Vagina (tissue), 2 donors: ENCODE data around the gene PDE4D. TPM values are rescaled to one million over a fixed set of nuclear protein-coding genes. Genes with fewer than 3 reads are reported as not detected.

Source experiments
- DNase-seq, 2 donors: peaks; one replicate each; pipeline ENCODE4 v3.0.0-alpha.2; 2017; ENCODE audit errors: extremely low spot score in 2 of 2
- H3K27ac ChIP-seq: fragments of 200-600 bp; sonication (generic); one replicate; pipeline ENCODE4 v1.5.1; 2019
- H3K27me3 ChIP-seq: fragments of 200-600 bp; sonication (generic); one replicate; pipeline ENCODE4 v1.5.1; 2019
- H3K36me3 ChIP-seq, 2 donors: fragments of 200-600 bp; sonication (generic); one replicate each; pipeline ENCODE4 v1.5.1; 2017 to 2019
- H3K4me1 ChIP-seq: fragments of 200-600 bp; sonication (generic); one replicate; pipeline ENCODE4 v1.5.1; 2019
- H3K4me3 ChIP-seq, 2 donors: fragments of 200-600 bp; sonication (generic); 1 replicate in 1 of 2; 2 replicates in 1 of 2; pipeline ENCODE4 v1.5.1; 2016 to 2019
- H3K9me3 ChIP-seq: fragments of 200-600 bp; sonication (generic); one replicate; pipeline ENCODE4 v1.5.1; 2019
- CTCF ChIP-seq, 3 experiments: fragments of 450-650 bp in 2 of 3; fragments of 200-600 bp in 1 of 3; sonication (generic) in 1 of 3; IDR thresholded peaks; one replicate each; pipeline ENCODE4 v1.5.1; 2017 to 2019; ENCODE audit warnings: antibody characterized with exemption in 3 of 3, mild to moderate bottlenecking in 2 of 3, moderate library complexity in 2 of 3
- POLR2A ChIP-seq, 2 donors: fragments of 450-650 bp; IDR thresholded peaks; one replicate each; pipeline ENCODE4 v1.6.1; 2017; ENCODE audit warnings: antibody characterized with exemption in 2 of 2, mild to moderate bottlenecking in 2 of 2, moderate library complexity in 2 of 2
- POLR2AphosphoS5 ChIP-seq, 2 donors: sonication (generic); formaldehyde crosslinking; IDR thresholded peaks; one replicate each; pipeline ENCODE4 v1.9.0; 2017; ENCODE audit warnings: antibody characterized with exemption in 2 of 2, mild to moderate bottlenecking in 2 of 2, low read depth in 1 of 2; ENCODE audit not compliant: insufficient read depth in 1 of 2
- intact Hi-C: fragments of 100-400 bp; cut with DNase I; formaldehyde crosslinking; loops from one replicate; pipeline ENCODE4 v1.15.1; 2023
- total RNA-seq: library from RNA; depleted of rRNA; stranded (reverse); fragments of >200 nt; gene quantifications from one replicate; pipeline ENCODE4 v1.2.3, GENCODE V29; 2016

PDE4D gene
- total RNA-seq, 1 donor from 2014 or later, result 86.9 TPM

- intact Hi-C loops, result no loop called here
- H3K27ac ChIP-seq, result no peak overlapping the region
- H3K27me3 ChIP-seq, result no peaks in the 10 kb centered on the region
- no peak for DNase-seq
- TF ChIP-seq POLR2A (IDR thresholded peaks at IDR 0.05) (no peak), CTCF (IDR thresholded peaks at IDR 0.05) (no peak), POLR2AphosphoS5 (IDR thresholded peaks at IDR 0.05; ENCODE audit: insufficient read depth in 1 of 2, low read depth in 1 of 2) (no peak)
- no peak overlapping the region for H3K4me3 ChIP-seq
- H3K9me3 ChIP-seq, result no peaks in the 10 kb centered on the region
- no peaks in the 10 kb centered on the region for H3K36me3 ChIP-seq
- H3K4me1 ChIP-seq, result no peaks in the 10 kb centered on the region
Measured at GRCh38 chr5:59393585-59394420, 499.7 kb downstream of the PDE4D start.

GRCh38 chr5:59391576-59391975, 501.9 kb downstream of the PDE4D start:
- H3K36me3 ChIP-seq, result no peaks in the 10 kb centered on the region
- H3K27me3 ChIP-seq, result no peaks in the 10 kb centered on the region
- H3K4me3 ChIP-seq, result no peak overlapping the region
- no peak for TF ChIP-seq POLR2AphosphoS5 (IDR thresholded peaks at IDR 0.05; ENCODE audit: insufficient read depth in 1 of 2, low read depth in 1 of 2)
- no peak for TF ChIP-seq POLR2A (IDR thresholded peaks at IDR 0.05)
- TF ChIP-seq CTCF (IDR thresholded peaks at IDR 0.05), result no peak
- no peaks in the 10 kb centered on the region for H3K4me1 ChIP-seq
- H3K27ac ChIP-seq, result no peak overlapping the region
- intact Hi-C loops, result no loop called here
- no peak for DNase-seq
- H3K9me3 ChIP-seq, result no peaks in the 10 kb centered on the region

GRCh38 chr5:59390989-59391388, 502.5 kb downstream of the PDE4D start:
- Histone ChIP-seq H3K27me3 (no peaks in the 10 kb centered on the region), H3K9me3 (no peaks in the 10 kb centered on the region), H3K27ac (no peak overlapping the region), H3K4me3 (no peak overlapping the region), H3K36me3 (no peaks in the 10 kb centered on the region), H3K4me1 (no peaks in the 10 kb centered on the region)
- no peak for DNase-seq
- TF ChIP-seq CTCF (IDR thresholded peaks at IDR 0.05) (no peak), POLR2A (IDR thresholded peaks at IDR 0.05) (no peak)
- intact Hi-C loops, result no loop called here

DNA sequence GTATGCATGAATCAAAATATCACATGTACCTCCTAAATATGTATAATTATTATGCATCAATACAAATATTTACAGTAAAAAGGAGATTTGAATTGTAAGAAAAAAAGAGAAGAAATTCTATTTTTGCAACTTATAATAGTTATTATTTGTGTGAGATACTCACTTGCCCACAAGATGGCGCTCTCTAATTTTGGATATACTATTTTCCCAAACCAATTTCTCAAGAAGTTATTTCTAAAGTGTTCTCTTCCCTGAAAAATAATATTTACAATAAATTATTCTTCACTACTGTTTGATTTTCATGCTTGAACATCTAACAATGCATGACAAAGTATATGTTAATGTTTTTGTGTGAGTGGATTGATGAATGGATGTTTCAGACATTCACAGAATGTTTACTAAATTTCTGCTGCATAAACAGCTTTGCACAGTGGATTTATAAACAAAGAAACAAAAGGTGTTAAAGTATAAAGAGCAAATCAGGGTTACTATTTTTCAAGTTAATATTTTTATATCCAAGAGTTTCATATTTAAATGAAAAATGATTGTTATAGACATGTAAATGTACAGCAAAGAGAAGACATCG, 503.4 kb downstream of the PDE4D start:
- no peak for DNase-seq
- H3K4me1 ChIP-seq, result no peaks in the 10 kb centered on the region
- intact Hi-C loops, result no loop called here
- H3K4me3 ChIP-seq, result no peak overlapping the region
- no peaks in the 10 kb centered on the region for H3K36me3 ChIP-seq
- H3K27me3 ChIP-seq, result no peaks in the 10 kb centered on the region
- TF ChIP-seq CTCF (IDR thresholded peaks at IDR 0.05) (peak in 2 of 3 experiments; percentile 50 to 55), POLR2A (IDR thresholded peaks at IDR 0.05) (no peak)
- no peak overlapping the region for H3K27ac ChIP-seq
- no peaks in the 10 kb centered on the region for H3K9me3 ChIP-seq

GRCh38 chr5:59387127-59387526, 506.4 kb downstream of the PDE4D start:
- Histone ChIP-seq H3K27me3 (no peaks in the 10 kb centered on the region), H3K36me3 (no peaks in the 10 kb centered on the region), H3K27ac (no peak overlapping the region), H3K9me3 (no peaks in the 10 kb centered on the region), H3K4me3 (no peak overlapping the region), H3K4me1 (no peaks in the 10 kb centered on the region)
- DNase-seq, result no peak
- TF ChIP-seq CTCF (IDR thresholded peaks at IDR 0.05) (no peak), POLR2A (IDR thresholded peaks at IDR 0.05) (no peak), POLR2AphosphoS5 (IDR thresholded peaks at IDR 0.05; ENCODE audit: insufficient read depth in 1 of 2, low read depth in 1 of 2) (no peak)
- intact Hi-C loops, result loop anchor here (10.0 kb wide), 1 partner anchor 418 kb away; no protein-coding TSS in a partner anchor
